CD4-positive, alpha-beta T cell treated with Interferon alpha-2 for 1 hour (primary cell): ENCODE measurements around the gene CYP2W1.

Source experiments
- DNase-seq, 2 donors: peaks; one replicate each; pipeline ENCODE4 v3.0.0-alpha.2; 2020 to 2022

The CYP2W1 gene

GRCh38 chr7:982511-983003 is 424 bp upstream of the CYP2W1 start:
- DNase-seq, result no peak

GRCh38 chr7:983616-984071 is 663 bp downstream of the CYP2W1 start:
- no peak for DNase-seq

- no peak for DNase-seq
These were observed 1.6 kb downstream of the CYP2W1 start for GRCh38 chr7:984361-985126.

- DNase-seq, result no peak
These were observed 2.1 kb downstream of the CYP2W1 start for GRCh38 chr7:985127-985416.

GRCh38 chr7:985915-986741 is 3.1 kb downstream of the CYP2W1 start:
- DNase-seq, result no peak

GRCh38 chr7:986766-987751 is 4.1 kb downstream of the CYP2W1 start:
- no peak for DNase-seq

- no peak for DNase-seq
These were observed 4.9 kb downstream of the CYP2W1 start for GRCh38 chr7:987909-988308.

DNA sequence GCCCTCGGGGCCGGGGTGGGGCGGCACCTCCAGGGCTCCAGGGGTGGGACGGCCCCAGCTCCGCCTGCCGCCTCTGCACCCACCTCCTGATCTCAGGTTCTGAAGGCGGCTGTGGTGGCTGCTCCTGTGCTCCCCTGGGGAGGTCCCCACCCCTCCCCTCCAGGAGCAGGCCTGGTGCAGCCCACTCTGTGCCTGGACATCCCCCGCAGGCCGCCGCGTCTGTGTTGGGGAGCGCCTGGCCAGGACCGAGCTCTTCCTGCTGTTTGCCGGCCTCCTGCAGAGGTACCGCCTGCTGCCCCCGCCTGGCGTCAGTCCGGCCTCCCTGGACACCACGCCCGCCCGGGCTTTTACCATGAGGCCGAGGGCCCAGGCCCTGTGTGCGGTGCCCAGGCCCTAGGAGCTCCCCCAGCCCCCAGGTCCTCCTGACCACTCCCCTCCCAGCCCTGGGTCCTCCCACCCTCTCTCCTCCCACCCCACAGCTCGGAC is 5.5 kb downstream of the CYP2W1 start:
- no peak for DNase-seq

GRCh38 chr7:988963-989529 is 6.1 kb downstream of the CYP2W1 start:
- no peak for DNase-seq

- DNase-seq, result no peak
These were observed 7.5 kb downstream of the CYP2W1 start for GRCh38 chr7:990352-990932.

- no peak for DNase-seq
These were observed 8.2 kb downstream of the CYP2W1 start for GRCh38 chr7:990933-991728.

DNA sequence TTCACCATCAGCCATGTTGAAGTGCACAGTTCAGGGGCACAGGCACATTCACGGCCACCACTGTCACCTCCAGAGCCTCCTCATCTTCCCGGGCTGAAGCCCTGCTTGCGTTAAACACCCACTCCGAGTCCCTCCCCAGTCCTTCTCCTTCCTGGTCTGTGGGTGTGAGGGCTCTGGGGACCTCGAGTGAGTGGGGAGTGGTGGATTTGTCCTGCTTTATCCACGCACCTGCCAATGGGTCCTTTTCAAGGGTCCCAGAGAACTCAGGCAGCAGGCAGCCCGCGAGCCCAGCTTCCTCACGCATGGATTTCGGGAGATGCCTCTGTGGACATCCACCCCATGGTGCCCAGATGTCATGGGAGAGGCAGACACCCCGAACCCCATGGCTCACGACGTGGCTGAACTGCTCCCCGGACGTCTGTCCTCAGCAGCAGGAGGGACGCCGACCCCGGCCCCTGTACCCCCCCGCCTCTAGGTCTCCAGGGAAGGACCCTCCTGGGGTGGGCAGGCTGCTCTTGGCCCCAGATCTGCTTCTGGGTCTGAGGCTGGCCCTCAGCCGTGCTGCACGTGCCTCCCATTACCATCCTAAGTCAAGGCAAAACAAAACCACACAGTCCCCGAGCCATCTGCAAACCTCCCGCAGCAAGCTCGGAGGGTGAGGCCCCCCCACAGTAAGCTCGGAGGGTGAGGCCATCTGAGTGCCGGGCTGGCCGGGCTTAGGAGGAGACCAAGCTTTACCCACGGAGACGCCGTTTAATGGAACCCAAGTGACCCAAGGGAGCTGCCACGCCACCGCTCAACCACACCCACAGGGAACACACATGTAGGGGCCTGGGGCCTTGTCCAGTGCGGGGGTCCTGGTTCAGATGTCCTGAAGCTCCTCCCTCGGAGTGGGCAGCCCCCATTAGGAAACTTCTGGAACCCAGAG is 9.0 kb downstream of the CYP2W1 start:
- DNase-seq, result no peak

DNA sequence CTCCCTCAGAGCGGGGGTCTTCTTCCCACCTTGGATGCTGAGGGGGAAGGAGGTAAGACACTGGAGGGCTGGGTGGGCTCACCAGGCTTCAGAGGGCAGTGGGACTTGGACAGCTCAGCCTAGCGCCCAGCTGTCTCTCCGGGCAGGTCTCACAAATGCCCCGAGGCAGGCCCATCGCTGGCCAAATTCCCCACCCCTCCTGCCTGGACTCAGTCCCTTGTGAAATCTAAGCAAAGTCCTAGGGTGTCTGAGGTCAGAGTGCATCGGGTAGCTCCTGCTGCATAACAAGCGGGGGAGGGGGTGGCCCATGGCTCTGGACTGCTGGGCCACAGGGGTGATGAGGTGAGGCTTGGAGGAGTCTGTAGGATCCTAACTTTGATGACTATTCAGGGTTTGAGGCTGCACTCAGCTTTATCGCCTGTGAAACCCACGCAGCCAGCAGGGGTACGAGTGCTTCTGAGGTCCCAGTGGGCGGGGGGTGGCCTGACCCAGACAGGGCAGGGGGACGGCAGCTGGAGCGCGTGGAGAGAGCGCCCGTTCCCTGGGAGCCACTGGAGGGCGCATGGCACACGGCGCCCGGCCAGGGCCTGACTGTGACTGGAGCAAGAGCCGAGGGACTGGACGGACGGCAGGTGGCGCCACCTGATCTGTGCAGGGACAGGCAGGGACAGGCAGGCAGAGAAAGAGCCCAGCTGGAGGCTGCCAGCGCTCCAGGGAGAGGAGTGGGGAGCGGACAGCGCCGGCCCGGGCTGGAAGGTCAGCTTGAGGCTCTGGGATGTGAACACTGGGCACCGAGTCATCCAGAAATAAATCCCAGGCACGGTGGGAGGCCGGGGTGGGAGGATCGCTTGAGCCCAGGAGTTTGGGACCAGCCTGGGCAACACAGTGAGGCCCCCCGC is 10.0 kb downstream of the CYP2W1 start:
- peak; percentile 94 for DNase-seq

DNA sequence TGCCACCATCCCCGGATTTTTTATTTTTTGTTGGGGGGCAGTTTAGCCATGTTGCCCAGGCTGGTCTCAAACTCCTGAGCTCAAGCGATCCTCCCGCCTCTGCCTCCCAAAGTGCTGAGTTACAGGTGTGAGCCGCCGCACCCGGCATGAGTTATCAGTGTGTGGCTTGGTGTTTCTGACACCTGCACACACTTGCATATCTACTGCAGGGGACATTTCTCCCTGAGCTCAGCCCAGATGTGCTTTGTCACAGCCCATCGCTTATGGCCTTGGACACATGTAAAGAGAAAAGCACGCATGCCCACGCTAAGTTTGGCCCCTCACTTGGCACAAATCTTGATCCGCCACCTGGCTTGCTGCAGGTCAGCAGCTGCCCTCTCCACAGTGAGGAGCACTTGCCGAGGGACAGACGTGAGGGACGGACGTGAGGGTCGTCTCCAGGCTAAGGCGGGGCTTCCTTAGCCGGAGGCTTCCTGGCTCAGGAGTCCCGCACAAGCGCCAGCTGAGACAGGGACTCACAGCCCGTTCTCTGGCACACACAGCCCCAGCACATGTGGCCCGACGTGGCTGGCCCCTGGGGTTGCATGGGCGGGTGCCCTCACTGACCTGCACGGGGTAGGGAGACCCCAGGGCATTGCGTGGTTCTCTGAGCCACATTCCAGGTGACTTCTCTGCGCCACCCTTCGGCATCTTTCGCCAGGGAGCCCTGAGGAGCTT is 11.8 kb downstream of the CYP2W1 start:
- no peak for DNase-seq

DNA sequence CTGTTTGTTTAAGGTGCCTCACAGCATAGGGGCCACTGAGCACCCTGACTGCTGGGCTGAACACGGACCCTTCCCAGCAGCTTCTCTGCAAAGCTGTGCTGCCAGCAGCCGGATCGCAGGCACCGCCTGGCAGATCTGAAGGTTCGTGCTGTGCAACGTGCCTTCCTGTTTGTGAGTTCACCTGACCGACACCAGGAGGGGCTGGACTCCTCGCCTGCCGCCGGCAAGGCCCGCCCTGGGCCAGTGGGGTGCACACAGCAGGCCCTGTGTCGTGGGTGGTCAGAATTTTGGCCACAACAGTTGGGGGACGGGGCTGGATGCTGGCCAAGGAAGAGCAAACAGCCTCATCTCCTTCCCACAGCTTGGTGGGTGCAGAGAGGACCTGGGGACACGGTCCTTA is 12.6 kb downstream of the CYP2W1 start:
- no peak for DNase-seq

DNA sequence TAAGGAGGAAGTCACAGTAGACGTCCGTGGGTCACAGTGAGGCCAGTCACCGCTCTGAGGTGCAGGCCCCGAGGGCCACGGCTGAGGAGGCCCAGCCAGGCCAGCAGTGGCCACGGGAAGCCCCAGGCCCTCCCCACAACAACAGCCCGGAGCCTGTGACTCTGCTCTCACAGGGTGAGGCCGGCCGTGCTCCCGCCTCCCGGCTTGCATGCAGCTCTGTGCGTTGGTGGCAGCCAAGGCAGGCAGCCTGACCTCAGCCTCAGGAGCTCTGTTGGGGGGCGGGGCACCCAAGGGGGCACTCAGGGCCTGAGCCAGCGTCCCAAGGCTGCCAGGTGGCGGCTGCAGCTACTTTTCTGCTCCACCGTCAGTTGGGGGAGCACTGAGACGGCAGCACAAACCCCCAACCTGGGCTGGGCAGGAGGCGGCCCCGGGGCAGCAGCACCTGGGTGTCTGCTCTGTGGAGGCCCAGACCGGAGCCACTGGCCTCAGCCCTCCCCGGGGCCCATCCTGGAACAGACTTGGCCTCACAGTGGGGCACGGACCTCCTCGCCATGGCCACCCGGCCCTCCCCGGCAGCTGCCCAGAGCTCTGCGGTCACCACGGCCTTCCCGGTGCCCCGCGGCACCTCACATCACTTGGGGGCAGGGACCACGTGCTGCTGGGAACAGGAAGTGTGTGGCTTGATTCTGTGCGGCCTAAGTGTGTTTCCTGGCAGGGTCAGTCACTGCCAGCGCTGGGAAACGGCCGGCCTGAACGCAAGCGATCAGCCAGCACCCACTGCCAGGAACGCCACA is 13.3 kb downstream of the CYP2W1 start:
- DNase-seq, result no peak
